K562 (cell line): ENCODE data around the gene ZNF513. TPM values are rescaled to one million over a fixed set of nuclear protein-coding genes. Genes with fewer than 3 reads are reported as not detected.

Experiments used
- CAMTA2 ChIP-seq: fragments of 250-450 bp; sonication (Bioruptor Pico); conservative IDR thresholded peaks from 2 replicates; pipeline ENCODE4 v1.5.1; 2022
- CBX2 ChIP-seq: fragments of 200-600 bp; sonication (generic); IDR thresholded peaks from one replicate; pipeline ENCODE4 v1.6.1; 2012; ENCODE audit warnings: mild to moderate bottlenecking, low read length, inconsistent platforms; ENCODE audit not compliant: insufficient read depth, poor library complexity, severe bottlenecking
- CREM ChIP-seq: IDR thresholded peaks from 2 replicates; pipeline ENCODE4 v1.6.1; 2014; ENCODE audit warnings: antibody characterized with exemption, low read depth
- GTF2F1 ChIP-seq: IDR thresholded peaks from 2 replicates; pipeline ENCODE4 v1.6.1; 2011; ENCODE audit warnings: low read depth, low read length, improper control_type of control experiment
- KLF16 ChIP-seq: IDR thresholded peaks from 2 replicates; pipeline ENCODE4 v1.6.1; 2016; ENCODE audit warnings: antibody characterized with exemption
- MIER1 ChIP-seq: fragments of 450-650 bp; IDR thresholded peaks from 2 replicates; pipeline ENCODE4 v1.6.1; 2016; ENCODE audit warnings: antibody characterized with exemption, mild to moderate bottlenecking, low read depth
- NCOA1 ChIP-seq: fragments of 450-650 bp; IDR thresholded peaks from 2 replicates; pipeline ENCODE4 v1.6.1; 2016; ENCODE audit warnings: low read depth
- POLR2B ChIP-seq: fragments of 450-650 bp; IDR thresholded peaks from 2 replicates; pipeline ENCODE4 v1.6.1; 2018; ENCODE audit warnings: low read depth; ENCODE audit not compliant: partially characterized antibody
- POU5F1 ChIP-seq: fragments of 150-350 bp; IDR thresholded peaks from 2 replicates; pipeline ENCODE4 v1.6.1; 2014; ENCODE audit warnings: borderline replicate concordance, low read length, low read depth, mild to moderate bottlenecking; ENCODE audit not compliant: partially characterized antibody
- RAD21 ChIP-seq, 2 experiments: fragments of 250-450 bp in 1 of 2; fragments of 450-650 bp in 1 of 2; sonication (Bioruptor Pico) in 1 of 2; formaldehyde crosslinking in 1 of 2; IDR thresholded peaks in 1 of 2; conservative IDR thresholded peaks in 1 of 2; 2 replicates each; pipeline versions ENCODE4 v1.4.0 to v1.8.0; 2020 to 2022; ENCODE audit warnings: mild to moderate bottlenecking in 2 of 2, moderate library complexity in 1 of 2
- RFX1 ChIP-seq: fragments of 450-650 bp; IDR thresholded peaks from 2 replicates; pipeline ENCODE4 v1.6.1; 2016; ENCODE audit warnings: mild to moderate bottlenecking, moderate library complexity
- SAFB ChIP-seq: fragments of 200-400 bp; formaldehyde crosslinking; IDR thresholded peaks from 2 replicates; pipeline ENCODE4 v1.6.1; 2017; ENCODE audit warnings: low read depth, low read length, borderline replicate concordance
- SIN3B ChIP-seq: fragments of 450-650 bp; IDR thresholded peaks from 2 replicates; pipeline ENCODE4 v1.6.1; 2017; ENCODE audit warnings: low read depth, mild to moderate bottlenecking, moderate library complexity
- TRIM28 ChIP-seq: fragments of 450-650 bp; IDR thresholded peaks from 2 replicates; pipeline ENCODE4 v1.6.1; 2017
- WHSC1 ChIP-seq: IDR thresholded peaks from one replicate; pipeline ENCODE4 v1.6.1; 2012; ENCODE audit warnings: low read length, control low read depth, inconsistent platforms
- ZBED1 ChIP-seq: IDR thresholded peaks from 2 replicates; pipeline ENCODE4 v1.6.1; 2014
- ZC3H4 ChIP-seq: sonication (generic); formaldehyde crosslinking; IDR thresholded peaks from 2 replicates; pipeline ENCODE4 v1.9.0; 2021; ENCODE audit warnings: missing genetic modification reagents, borderline replicate concordance
- ZKSCAN3 ChIP-seq: fragments of 250-450 bp; sonication (Bioruptor Pico); IDR thresholded peaks from 2 replicates; pipeline ENCODE4 v1.4.0; 2020
- ZNF121 ChIP-seq: sonication (generic); formaldehyde crosslinking; conservative IDR thresholded peaks from 2 replicates; pipeline ENCODE4 v1.8.0; 2022; ENCODE audit warnings: missing genetic modification reagents
- ZNF583 ChIP-seq: fragments of 250-450 bp; sonication (Bioruptor Pico); IDR thresholded peaks from 2 replicates; pipeline ENCODE4 v1.4.0; 2020
- polyA plus RNA-seq, 8 experiments: library from polyadenylated mRNA; depleted of rRNA in 4 of 8; stranded (reverse) in 5 of 8; unstranded in 3 of 8; fragments of >200 nt; fragmentation: Nextera tagmentation in 2 of 8; fragmentation: Illumina TruSeq in 1 of 8; extraction: Ambion mirVana in 2 of 8; extraction: Trizol in 1 of 8; gene quantifications; 2 replicates each; pipeline versions ENCODE4 v1.2.1 to v1.2.3, GENCODE V29; 2011 to 2014; ENCODE audit warnings: inconsistent platforms in 1 of 8, missing spikeins in 1 of 8
- total RNA-seq, 7 experiments: library from RNA; depleted of rRNA in 6 of 7; stranded (reverse); fragments of >200 nt in 6 of 7; fragmentation: Illumina TruSeq in 2 of 7; extraction: Trizol in 2 of 7; gene quantifications; 2 replicates each; pipeline versions ENCODE4 v1.2.1 to v1.2.3, GENCODE V29; 2011 to 2021; ENCODE audit warnings: low replicate concordance in 1 of 7
- TF ChIP-seq, protein P1 (sequence below): fragments of 450-650 bp; conservative IDR thresholded peaks from 2 replicates; pipeline ENCODE4 v1.6.1; 2016; ENCODE audit warnings: missing genetic modification characterization, low read depth, mild to moderate bottlenecking, control low read depth, missing compliant biosample characterization
- TF ChIP-seq, protein P2 (sequence below): fragments of 450-650 bp; IDR thresholded peaks from 2 replicates; pipeline ENCODE4 v1.6.1; 2016; ENCODE audit warnings: low read depth, mild to moderate bottlenecking, moderate library complexity
- TF ChIP-seq, protein P3 (sequence below): sonication (generic); formaldehyde crosslinking; IDR thresholded peaks from 2 replicates; pipeline ENCODE4 v1.8.1; 2023; ENCODE audit warnings: mild to moderate bottlenecking, missing genetic modification reagents
- TF ChIP-seq, protein P4 (sequence below): fragments of 450-650 bp; formaldehyde crosslinking; IDR thresholded peaks from 2 replicates; pipeline ENCODE4 v1.4.0; 2020; ENCODE audit warnings: mild to moderate bottlenecking
- TF ChIP-seq, protein P5 (sequence below): sonication (generic); formaldehyde crosslinking; IDR thresholded peaks from 2 replicates; pipeline ENCODE4 v1.8.1; 2023; ENCODE audit warnings: mild to moderate bottlenecking, missing genetic modification reagents, moderate library complexity

ZNF513 gene
- total and polyA plus RNA-seq, 9 of the 15 experiments (the other 6 are each of a cell fraction or from before 2014, with no cell fraction given), result 0.04 to 13.6 (median 4.4) TPM

DNA sequence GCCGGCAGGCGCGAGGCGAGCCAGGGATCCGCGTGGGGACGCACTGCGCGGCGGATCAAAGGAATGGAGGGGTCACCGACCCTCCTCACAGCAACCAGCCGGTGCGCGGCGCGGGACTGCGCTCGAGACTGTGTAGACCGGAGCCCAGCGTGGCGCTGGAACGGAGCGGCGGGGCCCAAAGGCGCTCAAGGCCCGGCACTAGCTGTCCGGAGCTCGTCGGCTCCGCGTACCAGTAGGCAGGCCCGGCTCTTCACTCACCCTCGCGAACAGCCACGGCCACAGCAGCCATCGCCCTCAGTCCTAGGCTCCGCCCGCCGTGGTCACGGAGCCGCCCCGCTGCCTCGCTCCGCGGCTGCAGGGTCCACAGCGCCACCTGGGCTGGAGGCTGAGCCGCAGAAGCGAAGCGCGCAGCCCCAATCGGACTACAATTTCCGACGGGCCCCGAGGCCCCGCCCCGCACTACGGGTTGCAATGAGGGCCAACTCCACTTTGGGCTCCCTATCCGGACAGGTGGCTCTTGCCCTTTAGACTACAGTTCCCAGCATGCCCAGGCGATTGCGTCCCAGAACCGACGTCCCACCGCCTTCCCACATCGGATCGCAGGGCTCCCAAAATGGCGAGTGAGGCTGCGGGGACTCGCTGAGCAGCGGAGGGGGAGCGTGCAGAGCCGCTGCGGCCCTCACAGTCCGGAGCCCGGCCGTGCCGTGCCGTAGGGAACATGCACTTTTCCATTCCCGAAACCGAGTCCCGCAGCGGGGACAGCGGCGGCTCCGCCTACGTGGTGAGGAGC, 10.3 kb downstream of the ZNF513 start, which contains the start of the genes EIF2B4 and SNX17 (continued):
- TF ChIP-seq GTF2F1 (no peak; the same call in 1 of the 2 replicates), ZBED1 (no peak), POLR2B (peak; percentile 58), RAD21 (CRISPR knock-in tag; conservative IDR thresholded peaks at IDR 0.05 in 1 of 2, IDR thresholded peaks at IDR 0.05 in 1 of 2) (peak; percentile 71 to 77), WHSC1 (no peak), ZNF121 (CRISPR knock-in tag) (no peak), CBX2 (no peak), TRIM28 (no peak), ZNF583 (CRISPR knock-in tag) (no peak), CREM (peak; percentile 96), KLF16 (peak; percentile 93), SAFB (peak; percentile 89), ZKSCAN3 (no peak), SIN3B (peak; percentile 86), POU5F1 (peak; percentile 100), CAMTA2 (0 out of 2 replicates have a peak, but pooled peaks have one; percentile 63), RFX1 (no peak), MIER1 (no peak), NCOA1 (no peak), ZC3H4 (no peak; the same call in 1 of the 2 replicates)
- TF ChIP-seq, protein P1, sequence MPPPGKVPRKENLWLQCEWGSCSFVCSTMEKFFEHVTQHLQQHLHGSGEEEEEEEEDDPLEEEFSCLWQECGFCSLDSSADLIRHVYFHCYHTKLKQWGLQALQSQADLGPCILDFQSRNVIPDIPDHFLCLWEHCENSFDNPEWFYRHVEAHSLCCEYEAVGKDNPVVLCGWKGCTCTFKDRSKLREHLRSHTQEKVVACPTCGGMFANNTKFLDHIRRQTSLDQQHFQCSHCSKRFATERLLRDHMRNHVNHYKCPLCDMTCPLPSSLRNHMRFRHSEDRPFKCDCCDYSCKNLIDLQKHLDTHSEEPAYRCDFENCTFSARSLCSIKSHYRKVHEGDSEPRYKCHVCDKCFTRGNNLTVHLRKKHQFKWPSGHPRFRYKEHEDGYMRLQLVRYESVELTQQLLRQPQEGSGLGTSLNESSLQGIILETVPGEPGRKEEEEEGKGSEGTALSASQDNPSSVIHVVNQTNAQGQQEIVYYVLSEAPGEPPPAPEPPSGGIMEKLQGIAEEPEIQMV (tag), result no peak
- TF ChIP-seq, protein P2, sequence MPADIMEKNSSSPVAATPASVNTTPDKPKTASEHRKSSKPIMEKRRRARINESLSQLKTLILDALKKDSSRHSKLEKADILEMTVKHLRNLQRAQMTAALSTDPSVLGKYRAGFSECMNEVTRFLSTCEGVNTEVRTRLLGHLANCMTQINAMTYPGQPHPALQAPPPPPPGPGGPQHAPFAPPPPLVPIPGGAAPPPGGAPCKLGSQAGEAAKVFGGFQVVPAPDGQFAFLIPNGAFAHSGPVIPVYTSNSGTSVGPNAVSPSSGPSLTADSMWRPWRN, result no peak
- TF ChIP-seq, protein P3, sequence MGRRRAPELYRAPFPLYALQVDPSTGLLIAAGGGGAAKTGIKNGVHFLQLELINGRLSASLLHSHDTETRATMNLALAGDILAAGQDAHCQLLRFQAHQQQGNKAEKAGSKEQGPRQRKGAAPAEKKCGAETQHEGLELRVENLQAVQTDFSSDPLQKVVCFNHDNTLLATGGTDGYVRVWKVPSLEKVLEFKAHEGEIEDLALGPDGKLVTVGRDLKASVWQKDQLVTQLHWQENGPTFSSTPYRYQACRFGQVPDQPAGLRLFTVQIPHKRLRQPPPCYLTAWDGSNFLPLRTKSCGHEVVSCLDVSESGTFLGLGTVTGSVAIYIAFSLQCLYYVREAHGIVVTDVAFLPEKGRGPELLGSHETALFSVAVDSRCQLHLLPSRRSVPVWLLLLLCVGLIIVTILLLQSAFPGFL (CRISPR knock-in tag), result 0 out of 2 replicates have a peak, but pooled peaks have one; percentile 29
- TF ChIP-seq, protein P4, sequence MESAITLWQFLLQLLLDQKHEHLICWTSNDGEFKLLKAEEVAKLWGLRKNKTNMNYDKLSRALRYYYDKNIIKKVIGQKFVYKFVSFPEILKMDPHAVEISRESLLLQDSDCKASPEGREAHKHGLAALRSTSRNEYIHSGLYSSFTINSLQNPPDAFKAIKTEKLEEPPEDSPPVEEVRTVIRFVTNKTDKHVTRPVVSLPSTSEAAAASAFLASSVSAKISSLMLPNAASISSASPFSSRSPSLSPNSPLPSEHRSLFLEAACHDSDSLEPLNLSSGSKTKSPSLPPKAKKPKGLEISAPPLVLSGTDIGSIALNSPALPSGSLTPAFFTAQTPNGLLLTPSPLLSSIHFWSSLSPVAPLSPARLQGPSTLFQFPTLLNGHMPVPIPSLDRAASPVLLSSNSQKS, result no peak
- TF ChIP-seq, protein P5, sequence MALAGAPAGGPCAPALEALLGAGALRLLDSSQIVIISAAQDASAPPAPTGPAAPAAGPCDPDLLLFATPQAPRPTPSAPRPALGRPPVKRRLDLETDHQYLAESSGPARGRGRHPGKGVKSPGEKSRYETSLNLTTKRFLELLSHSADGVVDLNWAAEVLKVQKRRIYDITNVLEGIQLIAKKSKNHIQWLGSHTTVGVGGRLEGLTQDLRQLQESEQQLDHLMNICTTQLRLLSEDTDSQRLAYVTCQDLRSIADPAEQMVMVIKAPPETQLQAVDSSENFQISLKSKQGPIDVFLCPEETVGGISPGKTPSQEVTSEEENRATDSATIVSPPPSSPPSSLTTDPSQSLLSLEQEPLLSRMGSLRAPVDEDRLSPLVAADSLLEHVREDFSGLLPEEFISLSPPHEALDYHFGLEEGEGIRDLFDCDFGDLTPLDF (CRISPR knock-in tag), result peak; percentile 81
